Gastroesophageal sphincter (tissue), 3 donors: Measurements from ENCODE around the gene LMBRD1.

Experiments
- CTCF ChIP-seq, 4 experiments: fragments of 200-600 bp in 2 of 4; fragments of 450-650 bp in 2 of 4; sonication (generic) in 1 of 4; IDR thresholded peaks; one replicate each; pipeline ENCODE4 v1.5.1; 2017 to 2019; ENCODE audit warnings: antibody characterized with exemption in 4 of 4, mild to moderate bottlenecking in 2 of 4, moderate library complexity in 2 of 4
- EP300 ChIP-seq: sonication (generic); formaldehyde crosslinking; IDR thresholded peaks from one replicate; pipeline ENCODE4 v1.6.1; 2017; ENCODE audit warnings: antibody characterized with exemption, mild to moderate bottlenecking
- POLR2A ChIP-seq, 2 donors: fragments of 450-650 bp; IDR thresholded peaks; one replicate each; pipeline ENCODE4 v1.6.1; 2017; ENCODE audit warnings: antibody characterized with exemption in 2 of 2, mild to moderate bottlenecking in 2 of 2, moderate library complexity in 1 of 2

GRCh38 chr6:69816026-69816425, 19.2 kb upstream of the LMBRD1 start:
- TF ChIP-seq POLR2A (IDR thresholded peaks at IDR 0.05): no peak
- no peak for TF ChIP-seq CTCF (IDR thresholded peaks at IDR 0.05)
- no peak for TF ChIP-seq EP300
